Measurements from ENCODE around the gene IL31RA.

IL31RA gene

GRCh38 chr5:55923865-55924500, 72.8 kb downstream of the IL31RA start:
- no peak for DNase-seq (ENCODE audit: extremely low read depth, low read depth)
- no peak for TF ChIP-seq CTCF (IDR thresholded peaks at IDR 0.05; ENCODE audit: low read depth, low read length)

- no peak for TF ChIP-seq CTCF (IDR thresholded peaks at IDR 0.05; ENCODE audit: low read depth, low read length)
- DNase-seq (ENCODE audit: extremely low read depth, low read depth) = no peak
Observed at GRCh38 chr5:55924744-55925143, 73.6 kb downstream of the IL31RA start.

GRCh38 chr5:55925181-55925580, 74.0 kb downstream of the IL31RA start:
- DNase-seq (ENCODE audit: extremely low read depth, low read depth) = no peak

GRCh38 chr5:55925712-55926111, 74.6 kb downstream of the IL31RA start:
- no peak for DNase-seq (ENCODE audit: extremely low read depth, low read depth)
- no peak for TF ChIP-seq CTCF (IDR thresholded peaks at IDR 0.05; ENCODE audit: low read depth, low read length)

More at GRCh38 chr5:55925181-55925580, 74.0 kb downstream of the IL31RA start:
- no peak for TF ChIP-seq CTCF (IDR thresholded peaks at IDR 0.05; ENCODE audit: low read depth, low read length)

- DNase-seq (ENCODE audit: extremely low read depth, low read depth) = no peak
- TF ChIP-seq CTCF (IDR thresholded peaks at IDR 0.05; ENCODE audit: low read depth, low read length) = no peak
Observed at GRCh38 chr5:55926476-55926875, 75.3 kb downstream of the IL31RA start.

- DNase-seq (ENCODE audit: extremely low read depth, low read depth) = no peak
- TF ChIP-seq CTCF (IDR thresholded peaks at IDR 0.05; ENCODE audit: low read depth, low read length) = no peak
Observed at GRCh38 chr5:55927861-55928655, 76.9 kb downstream of the IL31RA start.
